Lung (tissue), 12 donors: ENCODE measurements around the gene SLC9C2. TPM values are rescaled to one million over a fixed set of nuclear protein-coding genes. Genes with fewer than 3 reads are reported as not detected.
A peak's percentile ranks its signal among the peaks of the same experiment; 100 is the strongest.

Source experiments
- ATAC-seq: fragments of 200-7000 bp; cut with Tn5 transposase; one replicate; pipeline ENCODE4 v1.9.1; 2020; ENCODE audit warnings: moderate number of reproducible peaks; ENCODE audit not compliant: insufficient read depth, low FRiP score
- DNase-seq, 3 donors: peaks; one replicate each; pipeline ENCODE4 v3.0.0-alpha.2; 2013 to 2017
- H3K27ac ChIP-seq, 2 donors: one replicate each; pipeline ENCODE4 v1.5.1; 2013; ENCODE audit warnings: mild to moderate bottlenecking in 2 of 2, moderate library complexity in 2 of 2, control low read depth in 1 of 2, inconsistent platforms in 1 of 2, low read depth in 1 of 2, low read length in 1 of 2
- H3K27me3 ChIP-seq, 3 donors: one replicate each; pipeline ENCODE4 v1.5.1; 2013; ENCODE audit warnings: low read length in 2 of 3; ENCODE audit not compliant: control insufficient read depth in 3 of 3, insufficient read depth in 3 of 3
- H3K36me3 ChIP-seq, 4 donors: one replicate each; pipeline ENCODE4 v1.5.1; 2013; ENCODE audit warnings: low read length in 4 of 4, mild to moderate bottlenecking in 1 of 4, moderate library complexity in 1 of 4; ENCODE audit not compliant: control insufficient read depth in 4 of 4, insufficient read depth in 4 of 4
- H3K4me1 ChIP-seq, 5 donors: one replicate each; pipeline ENCODE4 v1.5.1; 2013; ENCODE audit warnings: low read length in 5 of 5, mild to moderate bottlenecking in 2 of 5, moderate library complexity in 1 of 5; ENCODE audit not compliant: control insufficient read depth in 5 of 5, insufficient read depth in 5 of 5
- H3K4me3 ChIP-seq: one replicate; pipeline ENCODE4 v1.5.1; 2013; ENCODE audit warnings: mild to moderate bottlenecking, control low read depth, moderate library complexity
- H3K9ac ChIP-seq, 2 donors: one replicate each; pipeline ENCODE4 v1.5.1; 2013; ENCODE audit warnings: low read length in 2 of 2, control low read depth in 1 of 2; ENCODE audit not compliant: insufficient read depth in 1 of 2
- H3K9me3 ChIP-seq, 4 donors: one replicate each; pipeline ENCODE4 v1.5.1; 2013; ENCODE audit warnings: low read length in 3 of 4, mild to moderate bottlenecking in 1 of 4, moderate library complexity in 1 of 4; ENCODE audit not compliant: control insufficient read depth in 4 of 4, insufficient read depth in 3 of 4
- CTCF ChIP-seq: IDR thresholded peaks from 2 replicates; pipeline ENCODE4 v1.5.1; 2012; ENCODE audit warnings: mild to moderate bottlenecking; ENCODE audit errors: control extremely low read depth, extremely low read depth
- WGBS, 2 donors: extraction: QIAGEN DNeasy Blood & Tissue Kit; methylation state at CpG; one replicate each; pipeline ENCODE4 v1.1.7; 2013; 5-methylcytosine and 5-hydroxymethylcytosine counted together
- polyA plus RNA-seq, 2 donors: library from polyadenylated mRNA; stranded (reverse); fragments of 200-250 nt; gene quantifications; one replicate each; pipeline ENCODE4 v1.2.1, GENCODE V29; 2013
- total RNA-seq, 2 donors: library from RNA; depleted of rRNA in 1 of 2; stranded (reverse); fragments of >200 nt in 1 of 2; gene quantifications; one replicate each; pipeline ENCODE4 v1.2.1, GENCODE V29; 2014 to 2021
- donor health status: control.
- donor health status: control.
- donor health status: Bipolar disorder and iron deficiency.
- donor health status: healthy.
- donor health status: DM: yes; HTN: yes; CAD: no.

The SLC9C2 gene
- total and polyA plus RNA-seq, 4 donors: 0.05 to 0.98 (median 0.60) TPM

- TF ChIP-seq CTCF: no peak
- peaks cover 8 to 26% (median 21%) of the 10 kb centered on the region in 4 donors for H3K36me3 ChIP-seq
- H3K4me3 ChIP-seq: peak overlapping the region; percentile 93
- H3K4me1 ChIP-seq: peaks cover 2 to 44% (median 9%) of the 10 kb centered on the region in 5 donors
- peak overlapping the region; percentile 91 to 92 for H3K9ac ChIP-seq
- peak; percentile 62 for ATAC-seq
- WGBS, 2 donors: 8 to 10% methylated on average over 9 of the region's 9 CpGs
- no peaks in the 10 kb centered on the region for H3K9me3 ChIP-seq
- no peaks in the 10 kb centered on the region for H3K27me3 ChIP-seq
- peak overlapping the region; percentile 97 to 99 for H3K27ac ChIP-seq
- DNase-seq: peak; percentile 60 to 82 (median 76)
Observed at GRCh38 chr1:173478094-173478674, 124.7 kb downstream of the SLC9C2 start.

GRCh38 chr1:173477286-173478093 lies 125.4 kb downstream of the SLC9C2 start, which contains the start of gene PRDX6:
TSS of gene PRDX6 (plus strand) at chr1:173477335. CDS start at chr1:173477398, 63 bp downstream.
- 0% methylated on average over 69 of the region's 69 CpGs for whole genome bisulfite sequencing, 2 donors
- peaks cover 2 to 44% (median 9%) of the 10 kb centered on the region in 5 donors for H3K4me1 ChIP-seq
- TF ChIP-seq CTCF: no peak
- peak within 1 kb of the TSS; percentile 97 to 99 for H3K27ac ChIP-seq
- no peaks in the 10 kb centered on the region for H3K27me3 ChIP-seq
- DNase-seq (peak in 2 of 3 donors; percentile 92 to 94), ATAC-seq (peak; percentile 24)
- peak within 1 kb of the TSS; percentile 93 for H3K4me3 ChIP-seq
- no peaks in the 10 kb centered on the region for H3K9me3 ChIP-seq
- H3K9ac ChIP-seq: peak within 1 kb of the TSS; percentile 91 to 92
- peaks cover 7 to 19% (median 14%) of the 10 kb centered on the region in 4 donors for H3K36me3 ChIP-seq

- Histone ChIP-seq H3K27me3 (no peaks in the 10 kb centered on the region), H3K9ac (peak overlapping the region; percentile 57 to 81), H3K36me3 (peaks cover 6 to 11% (median 8%) of the 10 kb centered on the region in 4 donors), H3K9me3 (no peaks in the 10 kb centered on the region), H3K27ac (peak overlapping the region; percentile 83 to 85), H3K4me3 (peak overlapping the region; percentile 41), H3K4me1 (peaks cover 2 to 44% (median 9%) of the 10 kb centered on the region in 5 donors)
- no peak for TF ChIP-seq CTCF
- 1% methylated on average over 36 to 62 of the region's 62 CpGs for WGBS, 2 donors
- DNase-seq (peak; percentile 92 to 95 (median 94)), ATAC-seq (peak; percentile 79)
Observed at GRCh38 chr1:173476665-173477285, 126.1 kb downstream of the SLC9C2 start.
